ENCODE measurements around the gene RAB8B. TPM values are rescaled to one million over a fixed set of nuclear protein-coding genes. Genes with fewer than 3 reads are reported as not detected.

Gene RAB8B
- total and polyA plus RNA-seq, 4 donors = 3.8 to 26.5 (median 7.6) TPM

GRCh38 chr15:63218100-63218808 is 28.8 kb downstream of the RAB8B start (continued):
- TF ChIP-seq ZBTB33 (IDR thresholded peaks at IDR 0.05) (no peak), RXRA (IDR thresholded peaks at IDR 0.05) (peak; percentile 42 to 68), TAF1 (conservative IDR thresholded peaks at IDR 0.05) (no peak), RAD21 (IDR thresholded peaks at IDR 0.05) (peak; percentile 4 to 8), FOXA2 (IDR thresholded peaks at IDR 0.05) (no peak)

- no peak for TF ChIP-seq EGR1 (IDR thresholded peaks at IDR 0.05; ENCODE audit: low read depth in 2 of 2)
- TF ChIP-seq NR2F2 (IDR thresholded peaks at IDR 0.05) = peak; percentile 49
- TF ChIP-seq HNF4G (IDR thresholded peaks at IDR 0.05) = no peak
- TF ChIP-seq JUND (IDR thresholded peaks at IDR 0.05) = no peak
- no peak for TF ChIP-seq YY1 (IDR thresholded peaks at IDR 0.05)
- peak in 1 of 2 donors; percentile 15 for TF ChIP-seq RXRA (IDR thresholded peaks at IDR 0.05)
- Histone ChIP-seq H3K9me3 (ENCODE audit: control insufficient read depth in 4 of 4, low read length in 3 of 4) (no peaks in the 10 kb centered on the region), H3K36me3 (ENCODE audit: control insufficient read depth in 4 of 4, insufficient read depth in 3 of 4, low read depth in 1 of 4, low read length in 3 of 4) (no peaks in the 10 kb centered on the region), H3K4me3 (ENCODE audit: low read depth in 1 of 3, low read length in 3 of 3) (no peak overlapping the region), H3K27ac (ENCODE audit: low read depth in 1 of 2, low read length in 2 of 2) (no peak overlapping the region), H3K4me1 (ENCODE audit: control insufficient read depth in 4 of 4, insufficient read depth in 4 of 4, low read length in 3 of 4) (peaks cover 0 to 10% (median 6%) of the 10 kb centered on the region in 4 donors), H3K27me3 (ENCODE audit: control insufficient read depth in 4 of 4, insufficient read depth in 4 of 4, low read length in 3 of 4) (no peaks in the 10 kb centered on the region), H3K9ac (ENCODE audit: low read depth in 1 of 2, low read length in 2 of 2) (no peak overlapping the region)
- 81% methylated on average over 3 of the region's 3 CpGs for WGBS
- DNase-seq (ENCODE audit: low spot score) = no peak
Measured at GRCh38 chr15:63219196-63219710, 29.8 kb downstream of the RAB8B start.

GRCh38 chr15:63221346-63221745 is 31.9 kb downstream of the RAB8B start:
- peak overlapping the region in 1 of 2 donors; percentile 9 for H3K27ac ChIP-seq (ENCODE audit: low read depth in 1 of 2, low read length in 2 of 2)
- no peak for DNase-seq (ENCODE audit: low spot score)
- 56% methylated on average over 3 of the region's 3 CpGs for WGBS
- peak in 1 of 2 donors; percentile 17 for TF ChIP-seq RXRA (IDR thresholded peaks at IDR 0.05)
- TF ChIP-seq JUND (IDR thresholded peaks at IDR 0.05) = no peak
- peak; percentile 11 for TF ChIP-seq ATF3 (IDR thresholded peaks at IDR 0.05)
- TF ChIP-seq SP1 (IDR thresholded peaks at IDR 0.05) = no peak
- no peak for TF ChIP-seq GABPA (IDR thresholded peaks at IDR 0.05 in 1 of 2, conservative IDR thresholded peaks at IDR 0.05 in 1 of 2)
- TF ChIP-seq TAF1 (conservative IDR thresholded peaks at IDR 0.05) = no peak
- peak in 1 of 2 donors; percentile 25 for TF ChIP-seq RAD21 (IDR thresholded peaks at IDR 0.05)
- no peak for TF ChIP-seq REST (IDR thresholded peaks at IDR 0.05)
- TF ChIP-seq FOXA2 (IDR thresholded peaks at IDR 0.05) = no peak
- no peak for TF ChIP-seq MAX (IDR thresholded peaks at IDR 0.05)
- no peak for TF ChIP-seq FOXA1 (IDR thresholded peaks at IDR 0.05)
- TF ChIP-seq CTCF (IDR thresholded peaks at IDR 0.05; ENCODE audit: low read depth, low read length, missing input control) = no peak
- TF ChIP-seq ZBTB33 (IDR thresholded peaks at IDR 0.05) = no peak
- TF ChIP-seq NR2F2 (IDR thresholded peaks at IDR 0.05) = peak; percentile 67
- TF ChIP-seq EGR1 (IDR thresholded peaks at IDR 0.05; ENCODE audit: low read depth in 2 of 2) = no peak
- TF ChIP-seq HNF4A (conservative IDR thresholded peaks at IDR 0.05) = no peak
- no peak for TF ChIP-seq YY1 (IDR thresholded peaks at IDR 0.05)
- no peak overlapping the region for H3K4me3 ChIP-seq (ENCODE audit: low read depth in 1 of 3, low read length in 3 of 3)
- no peaks in the 10 kb centered on the region for H3K27me3 ChIP-seq (ENCODE audit: control insufficient read depth in 4 of 4, insufficient read depth in 4 of 4, low read length in 3 of 4)
- H3K9ac ChIP-seq (ENCODE audit: low read depth in 1 of 2, low read length in 2 of 2) = no peak overlapping the region
- H3K9me3 ChIP-seq (ENCODE audit: control insufficient read depth in 4 of 4, low read length in 3 of 4) = no peaks in the 10 kb centered on the region
- H3K4me1 ChIP-seq (ENCODE audit: control insufficient read depth in 4 of 4, insufficient read depth in 4 of 4, low read length in 3 of 4) = peaks cover 0 to 10% (median 6%) of the 10 kb centered on the region in 4 donors
- no peaks in the 10 kb centered on the region for H3K36me3 ChIP-seq (ENCODE audit: control insufficient read depth in 4 of 4, insufficient read depth in 3 of 4, low read depth in 1 of 4, low read length in 3 of 4)
